A673 (cell line): Measurements from ENCODE around the gene ATIC. TPM values are rescaled to one million over a fixed set of nuclear protein-coding genes. Genes with fewer than 3 reads are reported as not detected.
A peak's percentile ranks its signal among the peaks of the same experiment; 100 is the strongest.

Experiments used
- BruUV-seq: library from RNA; stranded (reverse); fragments of 400-500 nt; replicated peaks from 2 replicates; lab custom pipeline; 2021; lab: Mats Ljungman, UMichigan
- CTCF ChIA-PET: fragments of 300-600 bp; sonication (Branson Sonifier 250); formaldehyde crosslinking; loops from one replicate; lab custom pipeline; 2022; ENCODE audit warnings: antibody characterized with exemption; lab: Charles Lee
- POLR2A ChIA-PET: fragments of 300-600 bp; sonication (Branson Sonifier 250); formaldehyde crosslinking; loops from one replicate; lab custom pipeline; 2022; ENCODE audit warnings: antibody characterized with exemption; ENCODE audit not compliant: low non-redundant PET; lab: Charles Lee
- DNase-seq: peaks from one replicate; pipeline ENCODE4 v3.0.0-alpha.2; 2015; ENCODE audit warnings: low spot score
- H3K27ac ChIP-seq: fragments of 200-600 bp; sonication (generic); 2 replicates; pipeline ENCODE4 v1.5.1; 2016; ENCODE audit warnings: mixed run types, low read depth, mild to moderate bottlenecking, mixed read lengths, antibody characterized with exemption, low read length; ENCODE audit not compliant: poor library complexity, severe bottlenecking
- H3K27me3 ChIP-seq: fragments of 200-600 bp; sonication (generic); replicated peaks from 2 replicates; pipeline ENCODE4 v1.6.1; 2017; ENCODE audit warnings: mixed run types, low read depth, mild to moderate bottlenecking, mixed read lengths, antibody characterized with exemption, low read length; ENCODE audit not compliant: insufficient read depth, poor library complexity
- H3K36me3 ChIP-seq: fragments of 200-600 bp; sonication (generic); 2 replicates; pipeline ENCODE4 v1.6.1; 2016; ENCODE audit warnings: mixed run types, mild to moderate bottlenecking, mixed read lengths, antibody characterized with exemption, low read length; ENCODE audit not compliant: insufficient read depth, poor library complexity, severe bottlenecking
- H3K4me1 ChIP-seq: fragments of 200-600 bp; sonication (generic); 2 replicates; pipeline ENCODE4 v1.6.1; 2017; ENCODE audit warnings: mixed run types, mild to moderate bottlenecking, mixed read lengths, antibody characterized with exemption, low read length; ENCODE audit not compliant: insufficient read depth, poor library complexity, severe bottlenecking
- H3K4me3 ChIP-seq: fragments of 200-600 bp; sonication (generic); 2 replicates; pipeline ENCODE4 v1.5.1; 2016; ENCODE audit warnings: low read depth, mixed run types, mild to moderate bottlenecking, mixed read lengths, low read length; ENCODE audit not compliant: poor library complexity, severe bottlenecking
- H3K9me3 ChIP-seq: fragments of 200-600 bp; sonication (generic); 2 replicates; pipeline ENCODE4 v1.6.1; 2016; ENCODE audit warnings: mixed run types, low read depth, mild to moderate bottlenecking, mixed read lengths, antibody characterized with exemption, low read length; ENCODE audit not compliant: poor library complexity, severe bottlenecking
- EZH2 ChIP-seq: fragments of 200-600 bp; sonication (generic); IDR thresholded peaks from 2 replicates; pipeline ENCODE4 v1.6.1; 2017; ENCODE audit warnings: borderline replicate concordance, low read depth, mild to moderate bottlenecking, mixed read lengths, antibody characterized with exemption, low read length; ENCODE audit not compliant: poor library complexity, severe bottlenecking
- intact Hi-C: fragments of 100-400 bp; cut with micrococcal nuclease; formaldehyde crosslinking; loops from one replicate; pipeline ENCODE4 v1.10.0; 2022; ENCODE audit not compliant: unreplicated experiment
- total RNA-seq: library from RNA; stranded (reverse); gene quantifications from 2 replicates; pipeline ENCODE4 v1.2.3, GENCODE V29; 2021
- TF ChIP-seq, protein P1 (sequence below): fragments of 300-800, 200-600 bp; sonication (generic); conservative IDR thresholded peaks from 2 replicates; pipeline ENCODE4 v1.5.1; 2017; ENCODE audit warnings: low read depth, mild to moderate bottlenecking, antibody characterized with exemption, low read length, moderate library complexity, mixed read lengths

Gene ATIC
- total RNA-seq, 1 experiment from 2014 or later, result 328 TPM

DNA sequence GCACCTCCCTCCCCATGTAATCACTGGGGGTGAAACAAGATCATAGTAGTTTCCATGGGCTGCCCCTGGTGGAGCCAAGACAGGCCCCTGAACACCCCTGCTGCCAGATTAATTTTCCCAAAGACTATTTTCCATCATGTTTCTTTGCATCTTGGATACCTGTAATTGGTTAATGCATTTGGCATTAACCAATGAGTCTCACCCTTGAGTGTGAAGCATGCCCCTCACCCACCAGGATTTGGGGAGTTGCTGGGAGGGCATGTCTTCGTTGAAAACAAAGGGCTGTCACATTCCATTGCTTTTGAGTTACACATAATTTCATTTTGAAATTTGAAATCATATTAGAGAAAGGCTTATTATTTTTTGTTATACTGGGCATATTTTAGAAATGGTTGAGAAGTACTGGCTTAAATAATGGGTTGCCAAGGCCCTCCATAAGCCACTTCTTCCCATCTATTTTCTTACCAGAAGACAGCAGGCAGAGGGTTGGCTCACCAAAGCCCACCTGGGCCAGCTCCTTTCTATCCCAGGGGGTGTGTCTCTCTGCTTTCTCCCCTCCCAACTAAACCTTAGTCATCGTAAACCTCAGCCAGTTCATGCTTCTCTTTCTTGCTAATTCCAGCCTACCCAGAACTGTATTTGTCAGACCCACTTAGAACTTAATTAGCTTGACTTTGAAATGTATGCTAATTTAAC lies 51.8 kb downstream of the ATIC start:
- ChIA-PET POLR2A (no interaction called here), CTCF (no interaction called here)
- no TSS peak for BruUV-seq
- no peaks in the 10 kb centered on the region for H3K9me3 ChIP-seq
- no peaks in the 10 kb centered on the region for H3K27me3 ChIP-seq
- H3K36me3 ChIP-seq, result peaks cover 87% of the 10 kb centered on the region
- no peak for DNase-seq
- H3K4me3 ChIP-seq, result no peak overlapping the region
- H3K27ac ChIP-seq, result no peak overlapping the region
- H3K4me1 ChIP-seq, result peaks cover 5% of the 10 kb centered on the region
- intact Hi-C loops, result no loop called here
- TF ChIP-seq EZH2, result no peak
- TF ChIP-seq, protein P1, sequence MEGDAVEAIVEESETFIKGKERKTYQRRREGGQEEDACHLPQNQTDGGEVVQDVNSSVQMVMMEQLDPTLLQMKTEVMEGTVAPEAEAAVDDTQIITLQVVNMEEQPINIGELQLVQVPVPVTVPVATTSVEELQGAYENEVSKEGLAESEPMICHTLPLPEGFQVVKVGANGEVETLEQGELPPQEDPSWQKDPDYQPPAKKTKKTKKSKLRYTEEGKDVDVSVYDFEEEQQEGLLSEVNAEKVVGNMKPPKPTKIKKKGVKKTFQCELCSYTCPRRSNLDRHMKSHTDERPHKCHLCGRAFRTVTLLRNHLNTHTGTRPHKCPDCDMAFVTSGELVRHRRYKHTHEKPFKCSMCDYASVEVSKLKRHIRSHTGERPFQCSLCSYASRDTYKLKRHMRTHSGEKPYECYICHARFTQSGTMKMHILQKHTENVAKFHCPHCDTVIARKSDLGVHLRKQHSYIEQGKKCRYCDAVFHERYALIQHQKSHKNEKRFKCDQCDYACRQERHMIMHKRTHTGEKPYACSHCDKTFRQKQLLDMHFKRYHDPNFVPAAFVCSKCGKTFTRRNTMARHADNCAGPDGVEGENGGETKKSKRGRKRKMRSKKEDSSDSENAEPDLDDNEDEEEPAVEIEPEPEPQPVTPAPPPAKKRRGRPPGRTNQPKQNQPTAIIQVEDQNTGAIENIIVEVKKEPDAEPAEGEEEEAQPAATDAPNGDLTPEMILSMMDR, result no peak

DNA sequence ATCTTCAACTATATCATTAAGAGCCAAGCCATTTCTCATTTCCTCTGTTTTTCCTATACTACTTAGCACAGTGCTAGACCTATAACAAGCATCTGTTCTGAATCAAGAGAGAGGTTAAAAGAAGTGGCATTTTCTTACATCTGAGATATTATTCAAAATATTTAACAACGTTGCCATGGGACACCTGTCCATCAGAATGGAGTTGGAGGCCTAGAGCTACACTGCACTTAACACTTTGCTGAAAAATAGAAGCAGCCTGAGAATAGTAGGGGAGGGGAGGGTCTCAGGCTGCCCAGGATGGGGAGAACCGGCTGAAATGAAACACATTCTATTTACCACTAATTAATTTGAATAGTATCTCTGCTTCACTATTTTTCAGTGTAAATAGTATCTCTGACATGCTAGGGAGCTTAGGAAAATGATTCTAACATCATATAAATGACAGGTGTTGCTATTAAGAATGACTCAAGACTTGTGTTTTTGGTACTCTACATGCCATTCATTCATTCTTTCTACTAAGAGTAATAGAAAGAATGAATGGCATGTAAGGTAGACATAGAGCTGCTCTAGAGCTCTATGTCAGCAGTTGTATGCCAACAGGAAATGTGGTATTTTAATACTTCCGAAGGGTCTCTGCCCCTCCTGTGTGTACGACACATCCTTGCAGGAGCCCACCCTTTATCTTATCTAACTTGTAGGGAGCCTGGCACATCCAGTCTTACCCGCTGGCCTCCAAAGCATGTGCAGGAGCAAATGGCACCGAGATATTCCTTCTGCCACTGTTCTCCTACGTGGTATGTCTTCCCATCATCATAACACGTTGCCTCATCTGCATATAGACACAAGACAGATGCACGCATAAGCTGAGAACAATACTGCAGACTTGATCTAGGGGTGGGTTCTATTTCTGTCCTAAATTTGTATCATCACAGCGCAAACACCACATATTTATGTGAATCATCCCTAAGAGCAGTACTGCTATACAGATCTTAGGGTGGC lies 52.6 kb downstream of the ATIC start:
- TF ChIP-seq, protein P1, result no peak
- no peak for TF ChIP-seq EZH2
- CTCF ChIA-PET, result no interaction called here
- Histone ChIP-seq H3K27me3 (no peaks in the 10 kb centered on the region), H3K9me3 (no peaks in the 10 kb centered on the region), H3K4me1 (peaks cover 5% of the 10 kb centered on the region), H3K36me3 (peaks cover 96% of the 10 kb centered on the region), H3K27ac (peak overlapping the region; percentile 4), H3K4me3 (no peak overlapping the region)
- POLR2A ChIA-PET, result interaction anchor here (0.6 to 0.7 kb wide), 2 partner anchors 28 to 68 kb away, joined by 3 read pairs; no protein-coding TSS in a partner anchor
- BruUV-seq, result no TSS peak
- intact Hi-C loops, result no loop called here
- peak; percentile 37 for DNase-seq

DNA sequence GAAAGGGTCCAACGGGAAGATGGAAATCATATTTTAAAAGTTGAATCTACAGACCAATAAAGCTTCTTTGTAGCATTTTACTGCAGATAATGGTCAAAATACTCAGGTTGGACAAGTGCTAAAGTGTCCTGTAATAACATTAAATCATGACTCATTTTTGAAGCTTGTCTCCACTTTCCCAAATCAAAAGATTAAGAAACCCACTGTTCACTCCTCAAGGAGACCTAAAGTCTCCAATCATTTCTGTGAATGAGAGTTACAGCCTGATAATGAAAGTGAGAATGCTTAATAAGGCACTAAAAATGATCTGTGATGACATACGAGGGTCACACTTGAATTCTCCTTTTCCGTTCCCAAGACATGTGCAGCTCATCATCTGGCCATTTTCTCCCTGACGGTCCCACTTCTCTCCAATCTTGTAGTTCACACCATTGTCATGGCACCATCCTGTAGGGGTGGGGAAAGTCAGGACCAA lies 53.4 kb downstream of the ATIC start:
- Histone ChIP-seq H3K27me3 (no peaks in the 10 kb centered on the region), H3K36me3 (peaks cover 99% of the 10 kb centered on the region), H3K9me3 (no peaks in the 10 kb centered on the region), H3K4me3 (no peak overlapping the region), H3K27ac (peak overlapping the region; percentile 4), H3K4me1 (peaks cover 5% of the 10 kb centered on the region)
- ChIA-PET POLR2A (interaction anchor here (0.6 to 0.7 kb wide), 2 partner anchors 29 to 120 kb away, joined by 3 to 4 read pairs; no protein-coding TSS in a partner anchor), CTCF (no interaction called here)
- BruUV-seq, result no TSS peak
- TF ChIP-seq, protein P1, result no peak
- TF ChIP-seq EZH2, result no peak
- intact Hi-C loops, result no loop called here
- DNase-seq, result peak; percentile 26
